GM18511 (cell line): ENCODE measurements around the gene RGS7BP.

Source experiments
- ATAC-seq: cut with Tn5 transposase; IDR thresholded peaks from one replicate; pipeline ENCODE4 v1.9.1; 2021; ENCODE audit warnings: mild to moderate bottlenecking, moderate library complexity; ENCODE audit not compliant: unreplicated experiment

Gene RGS7BP

DNA sequence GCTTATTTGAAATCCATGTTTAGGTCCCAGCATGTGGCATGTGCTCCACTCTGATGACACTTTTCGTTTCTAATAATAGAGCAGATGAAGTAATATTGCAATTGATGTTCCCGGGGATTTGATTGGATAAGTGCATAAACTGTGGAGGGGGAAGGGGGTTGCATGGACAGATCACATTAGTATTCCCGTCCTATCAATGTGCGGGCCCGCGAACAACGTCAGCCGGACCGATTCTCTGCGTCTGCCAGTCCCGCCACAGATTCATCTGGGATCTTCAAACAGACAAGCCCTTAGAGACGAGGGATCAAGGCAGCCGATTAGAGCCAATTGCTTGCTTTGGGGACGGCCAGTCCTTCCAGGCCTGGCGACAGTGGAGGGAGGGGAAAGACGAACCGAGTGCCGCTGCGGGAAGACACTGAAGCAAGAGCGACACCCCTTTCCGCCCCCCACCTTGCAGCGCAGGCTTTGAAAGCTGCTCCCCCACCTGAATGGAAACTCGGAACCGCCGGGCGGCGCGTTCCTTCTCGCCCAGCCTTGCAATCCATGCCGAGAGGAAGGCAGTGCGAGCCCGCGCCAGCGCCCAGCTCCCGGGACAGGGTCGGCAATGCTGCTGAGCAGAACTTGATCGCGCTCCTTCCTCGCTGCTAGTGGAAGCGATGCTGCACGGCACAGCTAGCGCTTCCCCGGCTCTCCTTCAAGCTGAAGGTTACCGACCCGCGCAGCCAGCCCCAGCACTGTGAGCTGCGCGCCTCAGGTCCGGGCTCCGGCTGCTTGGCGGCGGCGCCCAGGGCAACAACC, at the start of gene RGS7BP:
Gene RGS7BP (plus strand): TSS at position 247 of the 798 bp plus-strand sequence. CDS start 610 bp downstream, outside the sequence.
- no peak for ATAC-seq

DNA sequence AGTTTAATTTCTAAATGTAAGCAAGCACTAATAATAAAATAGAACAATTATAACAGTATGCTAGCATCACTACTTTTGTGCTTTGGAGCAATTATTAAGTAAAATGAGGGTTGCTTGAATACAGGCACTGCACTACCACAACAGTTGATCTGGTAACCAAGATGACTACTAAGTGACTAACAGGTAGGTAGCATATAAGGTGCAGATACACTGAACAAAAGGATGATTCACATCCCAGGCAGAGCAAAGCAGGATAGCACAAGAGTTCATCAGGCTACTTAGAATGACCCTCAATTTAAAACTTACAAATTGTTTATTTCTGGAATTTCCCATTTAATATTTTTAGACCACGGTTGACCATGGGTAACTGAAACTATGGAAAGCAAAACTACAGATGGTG, 48.0 kb upstream of the RGS7BP start:
- ATAC-seq, result no peak

- no peak for ATAC-seq
Measured at GRCh38 chr5:64458948-64459347, 46.9 kb upstream of the RGS7BP start.

DNA sequence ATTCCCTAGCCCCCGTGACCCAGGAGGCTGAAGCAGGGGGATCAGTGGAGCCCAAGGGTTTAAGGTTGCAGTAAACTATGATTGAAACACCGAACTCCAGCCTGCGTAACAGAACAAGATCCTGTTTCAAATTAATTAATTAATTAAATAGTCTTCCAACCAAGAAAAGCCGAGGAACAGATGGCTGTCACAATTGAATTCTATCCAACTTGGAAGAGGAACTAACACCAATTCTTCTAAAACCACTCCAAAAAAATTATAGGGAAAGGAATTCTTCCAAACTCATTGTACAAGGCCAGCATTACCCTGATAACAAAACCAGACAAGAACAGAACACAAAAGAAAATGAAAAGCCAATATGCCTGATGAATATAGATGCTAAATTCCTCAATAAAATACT, 43.4 kb upstream of the RGS7BP start:
- no peak for ATAC-seq

DNA sequence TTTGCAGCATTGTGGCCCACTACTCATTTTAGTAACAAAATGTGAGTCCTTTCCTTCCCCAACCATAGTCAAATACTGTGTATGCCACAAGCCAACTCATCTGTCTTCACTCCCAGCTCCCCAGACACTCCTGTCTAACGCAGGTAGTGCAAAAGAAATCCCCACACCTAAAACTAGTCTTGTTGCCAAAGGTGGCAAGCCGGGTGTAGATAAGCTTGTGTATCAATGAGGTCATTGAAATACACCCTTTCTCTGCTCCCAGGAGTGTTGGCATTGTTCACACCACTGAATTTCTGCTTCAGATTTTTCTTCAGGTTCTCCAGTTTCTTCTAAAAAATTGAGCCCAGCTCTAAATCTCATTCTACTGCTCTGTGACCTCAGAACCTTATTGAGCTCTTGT, 19.7 kb upstream of the RGS7BP start:
- ATAC-seq, result no peak

GRCh38 chr5:64487283-64487682, 18.5 kb upstream of the RGS7BP start:
- ATAC-seq, result no peak

DNA sequence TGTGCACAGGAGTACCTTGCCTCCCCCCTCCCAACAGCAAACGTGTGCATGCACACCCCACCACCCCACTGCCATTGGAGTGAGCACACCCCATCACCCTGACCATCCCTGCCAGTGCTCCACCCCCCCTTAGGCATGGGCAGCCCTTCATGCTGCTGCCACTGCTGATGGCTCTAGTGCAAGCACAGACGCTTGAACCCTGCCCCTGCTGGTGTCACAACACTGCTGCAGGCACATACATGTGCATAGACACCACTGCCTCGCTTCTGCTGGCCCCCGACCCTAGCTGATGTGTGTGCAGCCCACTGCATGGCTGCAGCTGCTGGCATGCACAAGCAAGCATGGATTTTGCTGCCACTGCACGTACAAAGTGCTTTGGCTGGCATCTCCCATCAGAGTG, 16.0 kb upstream of the RGS7BP start:
- ATAC-seq, result no peak

GRCh38 chr5:64497386-64497785, 8.4 kb upstream of the RGS7BP start:
- ATAC-seq, result no peak

DNA sequence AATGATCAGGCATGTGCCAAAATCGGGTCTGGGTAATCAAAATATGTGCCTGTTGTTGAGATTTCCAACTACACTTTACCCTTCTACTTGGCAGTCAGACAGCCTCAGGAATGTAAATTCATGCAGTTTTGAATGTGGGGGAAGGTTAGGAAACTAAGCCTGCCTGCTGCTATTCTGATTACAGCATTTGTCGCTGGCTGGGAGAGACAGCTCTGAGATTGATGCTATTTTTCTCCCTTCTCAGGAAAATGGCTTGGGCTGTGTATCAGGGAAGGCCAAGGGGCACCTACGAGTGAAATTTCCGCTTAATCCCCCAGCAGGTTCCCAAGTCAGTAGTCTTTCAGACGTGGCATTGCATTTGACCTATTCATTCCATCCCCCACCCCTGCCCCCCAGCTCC, 3.6 kb upstream of the RGS7BP start:
- ATAC-seq, result no peak

DNA sequence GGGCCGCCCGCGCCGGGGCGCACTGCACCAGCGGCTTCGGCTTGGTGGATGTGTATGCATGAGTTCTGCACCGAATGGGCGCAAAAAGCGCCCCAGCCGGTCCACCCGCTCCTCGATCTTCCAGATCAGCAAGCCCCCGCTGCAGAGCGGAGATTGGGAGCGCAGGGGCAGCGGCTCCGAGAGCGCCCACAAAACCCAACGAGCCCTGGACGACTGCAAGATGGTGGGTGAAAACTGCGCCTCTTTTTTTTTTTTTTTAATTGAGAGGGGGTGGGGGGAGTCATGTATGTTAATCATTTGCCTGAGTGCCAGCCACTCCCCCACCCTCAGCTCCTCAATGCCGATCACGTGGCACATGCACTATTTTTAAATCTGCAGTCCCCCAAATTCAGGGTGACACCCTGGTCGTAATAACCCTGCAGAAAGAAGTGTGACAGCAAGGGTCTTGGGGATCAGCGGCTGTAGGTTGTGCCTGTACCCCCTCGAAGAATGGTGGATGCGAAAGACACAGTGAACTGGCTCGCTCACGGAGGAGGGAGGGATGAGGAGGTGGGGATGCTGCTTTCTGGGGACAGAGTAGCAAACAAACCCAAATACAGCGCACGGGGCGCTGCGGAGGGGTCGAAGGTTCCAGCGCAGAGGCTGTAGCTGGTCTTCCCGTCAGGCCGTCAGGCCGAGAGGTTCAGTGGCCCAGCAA, 900 bp downstream of the RGS7BP start:
- ATAC-seq, result no peak

GRCh38 chr5:64507264-64507605, 1.4 kb downstream of the RGS7BP start:
- ATAC-seq, result no peak

- ATAC-seq, result no peak
Measured at GRCh38 chr5:64509828-64510227, 4.0 kb downstream of the RGS7BP start.

- ATAC-seq, result no peak
Measured at GRCh38 chr5:64513492-64513891, 7.7 kb downstream of the RGS7BP start.

GRCh38 chr5:64514612-64515011, 8.8 kb downstream of the RGS7BP start:
- ATAC-seq, result no peak

DNA sequence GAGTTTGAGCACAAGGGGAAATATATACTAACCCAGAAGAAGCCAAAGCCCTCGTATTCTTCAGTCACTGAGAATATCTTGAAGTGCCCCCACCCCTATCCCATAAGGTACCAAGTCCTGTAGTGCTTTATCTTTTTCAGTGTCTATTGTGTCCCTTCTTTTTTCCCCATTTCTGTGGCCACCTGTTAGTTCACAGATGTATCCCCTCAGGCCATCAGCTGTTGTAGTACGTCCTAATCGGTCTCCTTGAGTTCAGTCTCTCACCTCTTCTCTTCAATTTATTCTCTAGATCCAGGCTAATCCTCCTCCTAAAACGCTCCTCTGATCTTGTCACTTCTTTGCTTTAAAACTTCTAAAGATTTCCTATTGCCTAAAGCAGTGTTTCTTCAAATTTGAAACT, 10.4 kb downstream of the RGS7BP start:
- ATAC-seq, result no peak

DNA sequence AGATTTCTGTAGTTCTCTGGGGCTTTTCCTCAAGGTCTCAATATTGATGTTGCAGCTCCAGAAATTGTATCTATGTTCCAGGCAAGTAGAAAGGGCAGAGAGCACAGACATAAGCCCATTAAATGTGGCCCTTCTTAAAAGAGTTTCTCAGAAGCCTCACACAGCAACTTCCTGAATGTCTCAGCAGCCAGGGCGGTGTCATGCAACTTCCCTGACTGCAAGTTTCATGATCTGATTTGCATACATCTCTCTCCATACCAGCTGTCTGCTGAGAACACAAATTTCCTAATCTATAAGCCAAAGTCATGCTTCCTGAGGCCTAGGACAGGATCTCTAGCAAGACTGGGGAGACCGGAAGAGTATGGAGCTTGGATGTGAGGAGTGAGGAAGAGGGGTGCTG, 13.0 kb downstream of the RGS7BP start:
- ATAC-seq, result peak; percentile 95

GRCh38 chr5:64519263-64519662, 13.4 kb downstream of the RGS7BP start:
- peak; percentile 24 for ATAC-seq

- no peak for ATAC-seq
Measured at GRCh38 chr5:64526734-64527439, 21.1 kb downstream of the RGS7BP start.

DNA sequence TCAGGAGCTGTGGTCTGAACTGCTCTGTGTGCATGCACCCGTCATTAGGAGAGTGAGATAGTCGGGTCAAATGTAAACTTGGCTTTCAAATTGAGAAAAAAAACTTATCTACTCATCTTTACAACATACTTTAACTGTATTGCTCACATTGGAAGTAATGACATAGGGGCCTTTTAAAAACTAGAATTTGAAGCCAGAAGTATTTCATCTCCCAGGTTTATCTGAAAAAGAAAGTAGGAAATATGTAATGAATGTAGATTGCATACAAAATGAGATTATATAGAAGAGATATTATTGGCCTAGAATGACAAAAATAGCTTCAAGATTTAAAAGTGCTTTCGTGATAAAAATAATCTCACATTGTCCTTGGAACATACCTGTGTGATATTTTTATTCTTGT, 24.3 kb downstream of the RGS7BP start:
- ATAC-seq, result no peak

GRCh38 chr5:64532212-64532611, 26.4 kb downstream of the RGS7BP start:
- peak; percentile 53 for ATAC-seq

DNA sequence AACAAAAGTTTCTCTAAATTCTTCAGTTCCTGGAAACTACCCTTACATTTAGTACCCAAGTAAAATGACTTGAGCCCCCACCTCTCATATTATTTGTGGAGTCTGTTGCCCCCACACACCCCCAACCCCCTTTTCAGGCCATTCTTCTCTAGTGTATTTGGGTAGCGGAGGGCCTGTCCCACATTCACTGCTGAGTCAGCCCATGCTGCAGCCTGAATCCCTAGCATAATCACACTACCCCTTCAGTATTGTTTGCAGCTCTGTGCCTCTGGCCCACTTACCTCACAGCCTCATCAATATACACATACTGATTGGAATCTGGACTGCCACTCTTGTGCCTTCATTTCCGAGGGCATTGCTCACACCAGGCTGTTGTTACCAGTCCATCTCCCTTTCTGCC, 26.8 kb downstream of the RGS7BP start:
- ATAC-seq, result peak; percentile 58

DNA sequence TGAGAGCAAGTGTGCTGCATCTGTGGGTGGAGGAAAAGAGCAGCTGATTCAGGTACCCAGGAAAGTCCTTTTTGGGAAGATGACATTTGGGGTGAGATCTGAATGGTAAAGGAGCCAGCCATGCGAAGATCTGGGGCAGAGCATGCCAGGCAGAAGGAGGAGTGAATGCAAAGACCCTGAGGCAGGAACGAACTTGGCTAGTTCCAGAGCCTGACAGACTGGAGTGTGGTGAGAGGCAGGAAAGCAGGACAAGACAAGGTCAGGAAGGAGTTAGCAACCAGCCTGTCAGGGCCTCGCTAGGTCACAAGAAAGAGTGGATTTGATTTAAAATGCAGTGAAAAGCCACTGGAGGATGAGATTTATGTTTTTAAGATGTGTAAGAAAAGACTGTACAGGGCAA, 28.2 kb downstream of the RGS7BP start:
- ATAC-seq, result no peak
